ENCODE results near the gene GPR180. TPM values are rescaled to one million over a fixed set of nuclear protein-coding genes. Genes with fewer than 3 reads are reported as not detected.

GPR180 gene
- total RNA-seq, 4 donors from 2014 or later = 10.4 to 13.3 (median 10.9) TPM

GRCh38 chr13:94662274-94662945, 60.8 kb downstream of the GPR180 start:
- H3K9me3 ChIP-seq = no peaks in the 10 kb centered on the region
- no peaks in the 10 kb centered on the region for H3K36me3 ChIP-seq
- WGBS, 2 donors = 60 to 70% methylated on average over 12 of the region's 12 CpGs
- H3K27me3 ChIP-seq = no peaks in the 10 kb centered on the region
- DNase-seq = no peak
- no peak overlapping the region for H3K4me3 ChIP-seq (replicated peaks in 1 of 3)
- TF ChIP-seq POLR2A (IDR thresholded peaks at IDR 0.05) (no peak), CTCF (IDR thresholded peaks at IDR 0.05) (no peak)
- intact Hi-C loops (cut with DNase I) = no loop called here
- H3K4me1 ChIP-seq = no peaks in the 10 kb centered on the region
- no peak overlapping the region for H3K27ac ChIP-seq

DNA sequence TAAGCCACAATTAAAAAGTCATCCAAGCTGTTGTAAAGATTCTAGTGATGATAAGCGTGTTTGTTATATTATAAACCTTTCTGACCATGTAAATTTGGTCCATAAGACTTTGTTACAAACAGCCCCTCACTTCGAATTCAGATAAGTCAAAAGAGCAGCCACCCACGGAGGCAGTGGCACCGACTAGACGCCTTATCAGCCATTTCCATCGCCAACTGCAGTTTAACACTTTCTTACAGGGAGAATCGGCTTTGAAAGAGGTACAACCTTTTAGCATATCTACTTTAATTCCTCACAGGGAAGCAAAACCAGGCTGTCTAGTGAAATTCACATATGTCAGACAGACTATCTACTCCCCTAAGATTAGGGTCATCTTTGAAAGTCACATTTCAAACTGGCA, 63.2 kb downstream of the GPR180 start:
- TF ChIP-seq POLR2A (IDR thresholded peaks at IDR 0.05) (no peak), CTCF (IDR thresholded peaks at IDR 0.05) (no peak)
- intact Hi-C loops (cut with DNase I) = no loop called here
- H3K9me3 ChIP-seq = no peaks in the 10 kb centered on the region
- DNase-seq = no peak
- H3K36me3 ChIP-seq = no peaks in the 10 kb centered on the region
- 54 to 70% methylated on average over 7 of the region's 7 CpGs for WGBS, 2 donors
- H3K27ac ChIP-seq = no peak overlapping the region
- no peak overlapping the region for H3K4me3 ChIP-seq (replicated peaks in 1 of 3)
- no peaks in the 10 kb centered on the region for H3K27me3 ChIP-seq
- no peaks in the 10 kb centered on the region for H3K4me1 ChIP-seq

DNA sequence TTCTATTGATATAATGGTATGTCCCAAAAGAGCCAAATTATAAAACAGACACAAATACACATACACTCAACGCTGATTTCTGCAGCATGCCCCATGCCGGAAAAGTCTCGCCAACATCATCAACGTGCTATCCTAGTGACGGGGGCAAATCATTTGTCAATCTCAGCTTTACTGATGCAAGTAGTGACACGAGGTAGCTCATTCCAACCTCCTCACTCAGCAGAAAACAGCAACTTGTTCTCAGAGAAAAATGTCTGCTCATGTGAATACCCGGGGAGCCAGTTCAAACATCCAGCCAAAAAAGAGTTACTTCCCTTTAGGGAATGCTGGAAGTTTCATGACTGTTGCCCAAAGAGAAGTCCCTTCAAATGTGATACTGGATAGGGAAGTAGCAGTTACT, 64.4 kb downstream of the GPR180 start:
- H3K4me3 ChIP-seq (replicated peaks in 1 of 3) = no peak overlapping the region
- H3K27ac ChIP-seq = no peak overlapping the region
- no peaks in the 10 kb centered on the region for H3K27me3 ChIP-seq
- H3K9me3 ChIP-seq = no peaks in the 10 kb centered on the region
- intact Hi-C loops (cut with DNase I) = no loop called here
- WGBS, 2 donors = 85 to 90% methylated on average over 7 of the region's 7 CpGs
- TF ChIP-seq CTCF (IDR thresholded peaks at IDR 0.05) = no peak
- TF ChIP-seq POLR2A (IDR thresholded peaks at IDR 0.05) = no peak
- no peaks in the 10 kb centered on the region for H3K4me1 ChIP-seq
- DNase-seq = no peak
- no peaks in the 10 kb centered on the region for H3K36me3 ChIP-seq

GRCh38 chr13:94667190-94667589, 65.5 kb downstream of the GPR180 start:
- intact Hi-C loops (cut with DNase I) = no loop called here
- DNase-seq = no peak
- Histone ChIP-seq H3K36me3 (no peaks in the 10 kb centered on the region), H3K4me1 (no peaks in the 10 kb centered on the region), H3K4me3 (replicated peaks in 1 of 3) (no peak overlapping the region), H3K27me3 (no peaks in the 10 kb centered on the region), H3K27ac (no peak overlapping the region), H3K9me3 (no peaks in the 10 kb centered on the region)
- WGBS, 2 donors = 88% methylated on average over 2 of the region's 2 CpGs
- no peak for TF ChIP-seq CTCF (IDR thresholded peaks at IDR 0.05)
- TF ChIP-seq POLR2A (IDR thresholded peaks at IDR 0.05) = no peak

GRCh38 chr13:94672400-94672799, 70.7 kb downstream of the GPR180 start:
- Histone ChIP-seq H3K9me3 (no peaks in the 10 kb centered on the region), H3K4me1 (no peaks in the 10 kb centered on the region), H3K4me3 (replicated peaks in 1 of 3) (no peak overlapping the region), H3K27ac (no peak overlapping the region), H3K27me3 (no peaks in the 10 kb centered on the region), H3K36me3 (no peaks in the 10 kb centered on the region)
- TF ChIP-seq POLR2A (IDR thresholded peaks at IDR 0.05) (no peak), CTCF (IDR thresholded peaks at IDR 0.05) (no peak)
- DNase-seq = no peak
- intact Hi-C loops (cut with DNase I) = no loop called here
- WGBS, 2 donors = 87% methylated on average over 2 of the region's 2 CpGs

Measured in thyroid gland (tissue), 4 donors.